GM23338 (cell line): ENCODE results near the gene STAT1.

Source experiments
- CREB1 ChIP-seq: fragments of 250-450 bp; sonication (Bioruptor Pico); IDR thresholded peaks from 2 replicates; pipeline ENCODE4 v1.5.0; 2020; ENCODE audit warnings: low read depth, mild to moderate bottlenecking, moderate library complexity
- EZH2 ChIP-seq: fragments of 200-600 bp; sonication (generic); IDR thresholded peaks from one replicate; pipeline ENCODE4 v1.8.0; 2017; ENCODE audit warnings: antibody characterized with exemption, mild to moderate bottlenecking, low read depth; ENCODE audit not compliant: unreplicated experiment
- EZH2phosphoT487 ChIP-seq: fragments of 200-600 bp; sonication (generic); IDR thresholded peaks from one replicate; pipeline ENCODE4 v1.8.1; 2018; ENCODE audit warnings: antibody characterized with exemption; ENCODE audit not compliant: unreplicated experiment
- NANOG ChIP-seq: IDR thresholded peaks from 2 replicates; pipeline ENCODE4 v1.6.1; 2016; ENCODE audit warnings: antibody characterized with exemption, borderline replicate concordance
- POLR2AphosphoS5 ChIP-seq: IDR thresholded peaks from 2 replicates; pipeline ENCODE4 v1.6.1; 2016; ENCODE audit warnings: antibody characterized with exemption, low read depth
- ZNF114 ChIP-seq: fragments of 250-450 bp; sonication (Bioruptor Pico); IDR thresholded peaks from 2 replicates; pipeline ENCODE4 v1.5.0; 2020; ENCODE audit warnings: mild to moderate bottlenecking, moderate library complexity
- ZNF331 ChIP-seq: fragments of 250-450 bp; sonication (Bioruptor Pico); IDR thresholded peaks from 2 replicates; pipeline ENCODE4 v1.5.0; 2020; ENCODE audit warnings: low read depth, mild to moderate bottlenecking, moderate library complexity
- TF ChIP-seq, protein P1 (sequence below), 2 experiments: fragments of 200-600 bp in 1 of 2; sonication (generic) in 1 of 2; conservative IDR thresholded peaks; 2 replicates each; pipeline versions ENCODE4 v1.5.1 to v1.6.1; 2016 to 2017; ENCODE audit warnings: antibody characterized with exemption in 2 of 2, low read depth in 2 of 2, mild to moderate bottlenecking in 2 of 2, moderate library complexity in 1 of 2
- TF ChIP-seq, protein P2 (sequence below): IDR thresholded peaks from one replicate; pipeline ENCODE4 v1.6.1; 2018; ENCODE audit warnings: antibody characterized with exemption; ENCODE audit not compliant: unreplicated experiment

DNA sequence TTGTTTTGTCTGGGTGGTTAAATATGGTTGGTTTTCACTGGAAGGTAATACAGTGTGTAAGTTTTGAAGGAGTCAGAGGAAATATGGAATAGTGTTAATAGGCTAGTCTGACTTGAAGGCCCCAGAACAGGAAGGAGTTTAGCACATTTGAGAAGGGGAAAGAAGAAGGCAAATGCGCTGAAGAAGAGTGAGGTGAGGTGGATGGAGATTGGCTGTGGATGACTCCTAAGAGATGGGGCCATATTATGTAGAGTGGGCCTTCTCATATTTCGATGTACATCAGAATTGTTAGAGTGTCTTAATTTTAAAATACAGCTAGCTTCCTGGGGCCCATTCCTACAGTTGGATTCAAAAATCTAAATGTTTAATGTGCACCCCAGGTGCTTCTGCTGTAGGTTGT is 72.4 kb downstream of the STAT1 start:
- TF ChIP-seq, protein P1, sequence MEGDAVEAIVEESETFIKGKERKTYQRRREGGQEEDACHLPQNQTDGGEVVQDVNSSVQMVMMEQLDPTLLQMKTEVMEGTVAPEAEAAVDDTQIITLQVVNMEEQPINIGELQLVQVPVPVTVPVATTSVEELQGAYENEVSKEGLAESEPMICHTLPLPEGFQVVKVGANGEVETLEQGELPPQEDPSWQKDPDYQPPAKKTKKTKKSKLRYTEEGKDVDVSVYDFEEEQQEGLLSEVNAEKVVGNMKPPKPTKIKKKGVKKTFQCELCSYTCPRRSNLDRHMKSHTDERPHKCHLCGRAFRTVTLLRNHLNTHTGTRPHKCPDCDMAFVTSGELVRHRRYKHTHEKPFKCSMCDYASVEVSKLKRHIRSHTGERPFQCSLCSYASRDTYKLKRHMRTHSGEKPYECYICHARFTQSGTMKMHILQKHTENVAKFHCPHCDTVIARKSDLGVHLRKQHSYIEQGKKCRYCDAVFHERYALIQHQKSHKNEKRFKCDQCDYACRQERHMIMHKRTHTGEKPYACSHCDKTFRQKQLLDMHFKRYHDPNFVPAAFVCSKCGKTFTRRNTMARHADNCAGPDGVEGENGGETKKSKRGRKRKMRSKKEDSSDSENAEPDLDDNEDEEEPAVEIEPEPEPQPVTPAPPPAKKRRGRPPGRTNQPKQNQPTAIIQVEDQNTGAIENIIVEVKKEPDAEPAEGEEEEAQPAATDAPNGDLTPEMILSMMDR (conservative IDR thresholded peaks at IDR 0.05; ENCODE audit: low read depth in 2 of 2), result no peak
- TF ChIP-seq POLR2AphosphoS5 (no peak), EZH2 (no peak), EZH2phosphoT487 (no peak), CREB1 (no peak), NANOG (no peak), ZNF331 (CRISPR knock-in tag) (no peak), ZNF114 (no peak)
- TF ChIP-seq, protein P2, sequence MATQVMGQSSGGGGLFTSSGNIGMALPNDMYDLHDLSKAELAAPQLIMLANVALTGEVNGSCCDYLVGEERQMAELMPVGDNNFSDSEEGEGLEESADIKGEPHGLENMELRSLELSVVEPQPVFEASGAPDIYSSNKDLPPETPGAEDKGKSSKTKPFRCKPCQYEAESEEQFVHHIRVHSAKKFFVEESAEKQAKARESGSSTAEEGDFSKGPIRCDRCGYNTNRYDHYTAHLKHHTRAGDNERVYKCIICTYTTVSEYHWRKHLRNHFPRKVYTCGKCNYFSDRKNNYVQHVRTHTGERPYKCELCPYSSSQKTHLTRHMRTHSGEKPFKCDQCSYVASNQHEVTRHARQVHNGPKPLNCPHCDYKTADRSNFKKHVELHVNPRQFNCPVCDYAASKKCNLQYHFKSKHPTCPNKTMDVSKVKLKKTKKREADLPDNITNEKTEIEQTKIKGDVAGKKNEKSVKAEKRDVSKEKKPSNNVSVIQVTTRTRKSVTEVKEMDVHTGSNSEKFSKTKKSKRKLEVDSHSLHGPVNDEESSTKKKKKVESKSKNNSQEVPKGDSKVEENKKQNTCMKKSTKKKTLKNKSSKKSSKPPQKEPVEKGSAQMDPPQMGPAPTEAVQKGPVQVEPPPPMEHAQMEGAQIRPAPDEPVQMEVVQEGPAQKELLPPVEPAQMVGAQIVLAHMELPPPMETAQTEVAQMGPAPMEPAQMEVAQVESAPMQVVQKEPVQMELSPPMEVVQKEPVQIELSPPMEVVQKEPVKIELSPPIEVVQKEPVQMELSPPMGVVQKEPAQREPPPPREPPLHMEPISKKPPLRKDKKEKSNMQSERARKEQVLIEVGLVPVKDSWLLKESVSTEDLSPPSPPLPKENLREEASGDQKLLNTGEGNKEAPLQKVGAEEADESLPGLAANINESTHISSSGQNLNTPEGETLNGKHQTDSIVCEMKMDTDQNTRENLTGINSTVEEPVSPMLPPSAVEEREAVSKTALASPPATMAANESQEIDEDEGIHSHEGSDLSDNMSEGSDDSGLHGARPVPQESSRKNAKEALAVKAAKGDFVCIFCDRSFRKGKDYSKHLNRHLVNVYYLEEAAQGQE, result no peak
